Glomerular visceral epithelial cell (primary cell): Measurements from ENCODE around the gene TRIM2.

Experiments
- DNase-seq: peaks from one replicate; pipeline ENCODE4 v3.0.0-alpha.2; 2016; ENCODE audit errors: extremely low spot score

TRIM2 gene

GRCh38 chr4:153372967-153373562 is 168.8 kb downstream of the TRIM2 start:
- DNase-seq: no peak

GRCh38 chr4:153374442-153374841 is 170.2 kb downstream of the TRIM2 start:
- no peak for DNase-seq

GRCh38 chr4:153375303-153375702 is 171.1 kb downstream of the TRIM2 start:
- DNase-seq: no peak

GRCh38 chr4:153383131-153383530 is 178.9 kb downstream of the TRIM2 start:
- DNase-seq: no peak

- DNase-seq: no peak
Observed at GRCh38 chr4:153384160-153384559, 179.9 kb downstream of the TRIM2 start.

- no peak for DNase-seq
Observed at GRCh38 chr4:153385784-153386183, 181.5 kb downstream of the TRIM2 start.

- no peak for DNase-seq
Observed at GRCh38 chr4:153387981-153388380, 183.7 kb downstream of the TRIM2 start.
